DND-41 (cell line): ENCODE measurements around the gene DNMT3L.

Experiments
- ATAC-seq: fragments of 200-7000 bp; cut with Tn5 transposase; 3 replicates; pipeline ENCODE4 v1.9.1; 2021; ENCODE audit warnings: low read depth; ENCODE audit not compliant: insufficient read depth
- DNase-seq: peaks from one replicate; pipeline ENCODE4 v3.0.0-alpha.2; 2020
- H2AFZ ChIP-seq: 2 replicates; pipeline ENCODE4 v1.6.0; 2012; ENCODE audit warnings: low read depth, low read length
- H3K27ac ChIP-seq: 2 replicates; pipeline ENCODE4 v1.5.1; 2012; ENCODE audit warnings: low read length, inconsistent platforms
- H3K27me3 ChIP-seq: fragments of 200-600 bp; sonication (generic); 2 replicates; pipeline ENCODE4 v1.6.0; 2012; ENCODE audit warnings: low read length, mild to moderate bottlenecking, inconsistent platforms; ENCODE audit not compliant: insufficient read depth, poor library complexity
- H3K36me3 ChIP-seq: 2 replicates; pipeline ENCODE4 v1.5.1; 2012; ENCODE audit warnings: low read length, inconsistent platforms; ENCODE audit not compliant: insufficient read depth
- H3K4me1 ChIP-seq: 2 replicates; pipeline ENCODE4 v1.5.1; 2012; ENCODE audit warnings: mild to moderate bottlenecking, low read length; ENCODE audit not compliant: insufficient read depth
- H3K4me2 ChIP-seq: 2 replicates; pipeline ENCODE4 v1.6.0; 2012; ENCODE audit warnings: mild to moderate bottlenecking, moderate library complexity, low read length, inconsistent platforms; ENCODE audit not compliant: insufficient read depth
- H3K4me3 ChIP-seq, 2 experiments: fragments of 200-600 bp in 1 of 2; shearing (Covaris generic) in 1 of 2; 2 replicates each; pipeline ENCODE4 v1.5.1; 2012 to 2016; ENCODE audit warnings: inconsistent platforms in 2 of 2, low read length in 2 of 2, mild to moderate bottlenecking in 2 of 2, low read depth in 1 of 2, moderate library complexity in 1 of 2
- H3K79me2 ChIP-seq: 2 replicates; pipeline ENCODE4 v1.6.0; 2012; ENCODE audit warnings: low read length, inconsistent platforms; ENCODE audit not compliant: insufficient read depth
- H3K9ac ChIP-seq: 2 replicates; pipeline ENCODE4 v1.6.0; 2012; ENCODE audit warnings: low read depth, mild to moderate bottlenecking, inconsistent platforms, low read length, moderate library complexity
- H3K9me3 ChIP-seq: 2 replicates; pipeline ENCODE4 v1.5.1; 2012; ENCODE audit warnings: low read length, moderate library complexity, mild to moderate bottlenecking, inconsistent platforms; ENCODE audit not compliant: insufficient read depth, severe bottlenecking
- H4K20me1 ChIP-seq: 2 replicates; pipeline ENCODE4 v1.6.0; 2012; ENCODE audit warnings: low read length; ENCODE audit not compliant: insufficient read depth
- CTCF ChIP-seq: IDR thresholded peaks from 2 replicates; pipeline ENCODE4 v1.5.1; 2012; ENCODE audit warnings: borderline replicate concordance, low read length, moderate library complexity, mild to moderate bottlenecking; ENCODE audit not compliant: poor library complexity, severe bottlenecking; ENCODE audit errors: extremely low read depth
- EZH2 ChIP-seq: IDR thresholded peaks from 3 replicates; pipeline ENCODE4 v1.6.1; 2012; ENCODE audit warnings: borderline replicate concordance, low read depth, mild to moderate bottlenecking, moderate library complexity, low read length, inconsistent platforms; ENCODE audit not compliant: severe bottlenecking

The DNMT3L gene

DNA sequence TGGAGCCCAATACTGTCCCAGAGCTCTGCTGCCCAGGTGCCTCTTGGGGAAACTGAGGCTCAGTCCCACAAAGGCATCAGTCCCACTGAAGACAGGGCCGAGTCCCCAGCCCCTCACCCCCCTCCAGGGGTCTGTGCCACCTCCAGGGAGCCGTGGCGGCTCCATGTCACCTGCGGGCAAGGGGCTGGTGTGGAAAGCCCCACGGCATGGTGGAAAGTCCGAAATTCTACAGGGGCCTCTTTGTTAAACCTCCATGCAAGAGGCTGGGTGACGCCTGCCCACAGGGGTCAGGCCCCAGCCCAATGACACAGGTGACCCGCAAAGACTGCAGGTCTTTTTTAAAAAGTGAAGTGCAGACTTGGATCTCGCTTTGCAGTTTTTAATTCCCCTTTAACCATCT is 20.7 kb upstream of the DNMT3L start:
- H4K20me1 ChIP-seq: no peaks in the 10 kb centered on the region; the same call in 1 of the 2 replicates
- H3K4me1 ChIP-seq: no peaks in the 10 kb centered on the region
- no peak overlapping the region for H3K9ac ChIP-seq
- H3K27ac ChIP-seq: no peak overlapping the region
- ATAC-seq (no peak), DNase-seq (no peak)
- H3K4me3 ChIP-seq: no peak overlapping the region
- no peak overlapping the region for H2AFZ ChIP-seq
- H3K27me3 ChIP-seq: no peaks in the 10 kb centered on the region
- no peak for TF ChIP-seq EZH2
- no peak for TF ChIP-seq CTCF
- H3K79me2 ChIP-seq: no peaks in the 10 kb centered on the region
- H3K36me3 ChIP-seq: no peaks in the 10 kb centered on the region
- no peak overlapping the region for H3K4me2 ChIP-seq
- no peaks in the 10 kb centered on the region for H3K9me3 ChIP-seq

DNA sequence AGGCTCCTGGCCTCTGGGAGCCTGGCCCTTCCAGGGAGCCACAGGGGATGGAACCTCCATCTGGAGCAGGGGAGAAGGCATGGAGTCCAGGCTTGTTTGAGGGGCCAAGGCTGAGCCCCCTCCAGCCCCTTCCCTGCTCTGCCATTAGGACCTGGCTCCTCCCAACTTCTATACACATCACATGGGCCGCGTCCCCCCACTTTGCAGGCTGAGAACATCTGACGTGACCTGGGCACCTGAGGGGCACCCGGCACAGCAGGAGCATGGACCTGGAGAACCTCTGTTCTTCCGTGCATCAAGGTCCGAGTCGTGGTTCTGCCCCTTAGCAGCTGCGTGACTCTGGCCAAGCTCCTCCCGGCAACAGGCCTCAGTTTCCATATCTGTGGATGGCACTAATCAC is 20.1 kb upstream of the DNMT3L start:
- Histone ChIP-seq H3K27me3 (no peaks in the 10 kb centered on the region), H3K4me1 (no peaks in the 10 kb centered on the region)
- no peak for DNase-seq

DNA sequence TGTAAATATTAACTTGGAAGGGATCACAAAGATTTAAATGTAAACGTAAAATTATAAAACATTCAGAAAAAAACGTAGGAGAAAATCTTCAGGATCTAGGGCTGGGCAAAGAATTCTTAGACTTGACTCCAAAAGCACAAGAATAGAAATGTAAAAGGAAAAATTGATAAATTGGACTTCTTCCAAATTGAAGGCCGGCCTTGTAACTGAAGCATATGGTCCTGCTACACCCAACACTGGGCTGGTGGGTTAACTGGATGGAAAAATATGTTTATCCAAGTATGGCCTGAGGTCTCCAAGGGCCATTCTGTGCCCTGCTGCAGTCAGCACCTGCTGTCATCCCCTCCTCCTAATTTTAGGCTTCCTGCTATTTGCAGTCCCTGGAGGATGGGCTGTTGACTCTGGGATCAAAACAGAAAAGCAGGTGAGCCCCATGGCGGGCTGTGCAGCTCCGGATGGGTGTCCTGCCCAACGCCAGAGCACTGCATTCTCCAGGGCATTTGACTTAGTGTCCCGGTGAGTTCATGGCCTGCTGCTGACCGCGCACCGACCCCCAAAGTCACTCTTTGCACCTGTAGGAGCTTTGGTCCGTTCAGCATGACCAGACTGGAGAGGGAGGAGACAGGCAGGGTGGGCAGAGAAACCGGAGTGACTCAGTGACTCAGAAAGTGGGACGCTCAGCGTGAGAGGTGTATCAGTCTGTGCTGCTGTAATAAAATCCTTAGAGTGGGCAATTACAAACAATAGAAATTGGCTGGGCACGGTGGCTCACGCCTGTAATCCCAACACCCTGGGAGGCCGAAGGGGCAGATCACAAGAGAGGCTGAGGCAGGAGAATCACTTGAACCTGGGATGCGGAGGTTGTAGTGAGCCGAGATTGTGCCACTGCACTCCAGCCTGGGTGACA is 17.9 kb upstream of the DNMT3L start:
- no peak overlapping the region for H3K9ac ChIP-seq
- TF ChIP-seq EZH2 (no peak), CTCF (no peak)

More for the DNA sequence above, 20.1 kb upstream of the DNMT3L start:
- no peak overlapping the region for H2AFZ ChIP-seq
- H3K27ac ChIP-seq: no peak overlapping the region
- no peaks in the 10 kb centered on the region for H3K36me3 ChIP-seq
- H3K9ac ChIP-seq: no peak overlapping the region
- TF ChIP-seq EZH2 (no peak), CTCF (no peak)
- H3K9me3 ChIP-seq: no peaks in the 10 kb centered on the region
- no peak for ATAC-seq
- H3K4me2 ChIP-seq: no peak overlapping the region
- H4K20me1 ChIP-seq: no peaks in the 10 kb centered on the region; the same call in 1 of the 2 replicates
- H3K4me3 ChIP-seq: no peak overlapping the region
- H3K79me2 ChIP-seq: no peaks in the 10 kb centered on the region

More for the DNA sequence above, 17.9 kb upstream of the DNMT3L start:
- no peak overlapping the region for H3K4me3 ChIP-seq
- no peaks in the 10 kb centered on the region for H3K36me3 ChIP-seq
- H3K9me3 ChIP-seq: no peaks in the 10 kb centered on the region
- H3K27ac ChIP-seq: no peak overlapping the region
- H3K4me1 ChIP-seq: no peaks in the 10 kb centered on the region
- no peaks in the 10 kb centered on the region; the same call in 1 of the 2 replicates for H4K20me1 ChIP-seq
- H3K27me3 ChIP-seq: no peaks in the 10 kb centered on the region
- no peak overlapping the region for H3K4me2 ChIP-seq
- ATAC-seq (no peak), DNase-seq (no peak)
- H3K79me2 ChIP-seq: no peaks in the 10 kb centered on the region
- H2AFZ ChIP-seq: no peak overlapping the region
